HG02870 (cell line): Measurements from ENCODE around the gene IL17RA.
"Not testable (repeated sequence)": the region's sequence is repeated elsewhere in the genome, so short reads cannot be mapped to it uniquely, and the experiment has no call there.

Source experiments
- ATAC-seq: cut with Tn5 transposase; IDR thresholded peaks from one replicate; pipeline ENCODE4 v1.9.1; 2021; ENCODE audit warnings: mild to moderate bottlenecking, moderate library complexity; ENCODE audit not compliant: unreplicated experiment

IL17RA gene

DNA sequence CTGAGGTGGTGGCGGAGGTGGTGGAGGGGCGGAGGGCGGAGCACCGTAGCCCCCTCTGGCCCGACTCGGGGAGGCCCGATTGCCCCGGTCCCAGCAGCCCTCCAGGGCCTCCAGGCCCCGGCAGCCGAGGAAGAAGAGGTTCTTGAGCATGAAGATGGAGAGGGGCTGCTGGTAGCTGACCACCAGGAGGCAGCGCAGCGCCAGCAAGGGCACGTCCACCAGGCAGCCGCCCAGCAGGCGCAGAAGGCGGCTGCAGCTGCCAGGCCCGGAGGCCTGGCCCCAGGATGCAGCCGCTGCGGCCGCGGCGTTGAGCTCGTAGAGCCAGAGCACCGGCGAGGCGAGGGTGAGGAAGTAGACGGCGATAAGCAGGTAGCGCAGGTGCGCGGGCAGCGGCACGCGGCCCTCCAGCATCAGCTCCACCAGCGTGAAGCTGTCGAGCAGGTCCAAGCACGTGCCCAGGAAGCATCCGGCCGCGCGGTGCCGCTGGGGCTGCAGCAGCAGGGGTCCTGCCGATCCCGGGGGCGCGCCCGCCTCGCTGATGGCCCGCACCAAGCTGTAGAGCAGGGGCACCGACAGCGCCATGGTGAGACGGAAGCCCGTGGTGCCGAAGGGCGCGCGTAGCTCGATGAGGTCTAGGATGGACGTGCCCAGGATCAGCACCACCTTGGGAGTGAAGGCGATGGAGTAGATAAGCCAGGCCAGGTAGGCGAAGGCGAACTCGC, 34.8 kb downstream of the IL17RA start:
- ATAC-seq, result no peak

DNA sequence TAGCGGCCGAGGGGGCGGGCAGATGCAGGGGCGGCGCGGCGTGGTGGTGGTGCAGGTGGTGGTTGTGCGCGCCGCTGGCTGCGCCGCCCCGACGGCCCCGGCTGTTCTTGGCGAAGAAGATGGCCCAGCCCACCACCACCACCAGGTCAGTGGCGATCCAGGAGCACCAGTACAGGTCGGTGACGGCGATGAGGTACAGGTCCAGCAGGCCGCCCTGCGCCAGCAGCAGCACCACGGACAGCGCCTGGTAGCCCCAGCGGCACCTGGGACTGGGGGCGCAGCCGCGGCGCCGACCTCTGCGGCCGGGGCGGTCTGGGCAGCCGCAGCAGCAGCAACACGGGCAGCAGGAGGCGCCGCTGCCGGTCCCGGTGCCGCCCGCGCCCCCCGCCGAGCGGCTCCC, 35.5 kb downstream of the IL17RA start:
- no peak for ATAC-seq

DNA sequence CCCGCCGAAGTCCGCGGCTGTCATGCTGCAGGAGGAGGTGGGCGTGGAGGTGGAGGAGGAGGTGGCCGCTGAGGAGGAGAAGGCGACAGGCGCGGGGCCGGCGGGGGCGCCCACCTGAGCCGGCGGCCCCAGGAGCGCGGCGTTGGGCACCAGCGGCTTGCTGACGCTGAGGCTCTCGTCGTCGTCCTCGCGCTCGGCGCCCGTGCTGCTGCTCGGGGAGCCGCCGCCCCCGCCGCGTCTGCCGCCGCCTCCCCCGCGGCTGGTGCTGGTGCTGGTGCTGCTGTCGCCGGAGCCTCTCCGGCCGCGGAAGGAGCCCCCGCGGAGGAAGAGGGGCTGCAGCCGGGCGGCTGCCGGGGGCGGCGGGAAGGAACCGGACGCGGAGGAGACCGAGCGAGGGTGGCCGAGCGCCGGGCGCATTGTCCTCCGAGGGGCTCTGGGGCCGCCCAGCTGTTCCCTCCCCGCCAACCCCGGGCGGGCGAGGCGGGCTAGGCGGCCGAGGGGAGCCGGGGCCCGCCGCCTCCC, 36.0 kb downstream of the IL17RA start:
- ATAC-seq, result no peak

DNA sequence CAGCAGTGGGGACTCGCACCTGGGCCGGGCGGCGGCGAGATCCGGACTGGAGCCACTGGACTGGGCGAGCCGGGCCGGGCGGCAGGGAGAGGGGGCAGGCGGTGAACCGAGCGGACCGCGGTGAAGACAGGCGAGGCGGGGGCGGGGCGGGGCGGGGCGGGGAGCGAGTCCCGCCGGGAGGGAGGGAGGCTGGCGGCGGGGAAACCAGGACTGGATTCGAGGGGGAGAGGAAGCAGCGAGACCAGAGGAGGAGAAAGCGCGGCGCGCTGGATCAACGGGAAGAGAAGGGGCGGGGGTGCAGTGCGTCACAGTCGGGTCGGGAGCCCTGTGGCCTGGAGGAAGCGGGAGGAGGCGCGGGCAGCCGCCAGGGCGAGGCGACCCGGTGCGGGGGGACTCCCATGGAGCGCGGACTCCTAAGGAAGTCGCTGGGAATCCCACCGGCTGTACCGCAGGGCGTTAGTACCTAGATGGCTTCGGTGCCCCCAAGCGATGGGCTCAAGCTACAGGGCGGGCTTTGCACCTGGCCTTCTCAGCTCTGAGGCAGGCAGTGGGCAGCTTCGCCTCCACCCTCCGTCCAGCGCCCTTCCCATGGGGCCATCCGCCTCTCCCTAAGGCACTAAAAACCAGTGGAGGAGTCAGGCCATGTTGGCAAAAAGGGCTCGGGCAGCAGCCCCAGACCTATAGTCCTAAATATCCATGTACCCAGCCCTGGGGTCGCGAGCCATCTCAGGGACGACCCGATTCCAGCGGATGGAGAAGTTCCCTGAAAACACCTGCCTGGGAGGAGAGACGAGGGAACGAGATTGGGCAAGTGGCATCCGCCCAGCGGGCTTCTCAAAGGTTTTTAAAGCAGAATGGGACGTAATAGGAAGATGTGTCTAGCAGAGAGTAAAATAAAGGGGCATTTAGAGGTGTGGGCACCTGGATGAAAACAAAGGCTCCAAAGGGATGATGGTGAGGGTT, 36.7 kb downstream of the IL17RA start, which contains the start of gene TMEM121B:
TSS of gene TMEM121B (minus strand) at position 128 of the 963 bp plus-strand sequence. CDS start 233 bp downstream, outside the sequence.
- no peak for ATAC-seq

DNA sequence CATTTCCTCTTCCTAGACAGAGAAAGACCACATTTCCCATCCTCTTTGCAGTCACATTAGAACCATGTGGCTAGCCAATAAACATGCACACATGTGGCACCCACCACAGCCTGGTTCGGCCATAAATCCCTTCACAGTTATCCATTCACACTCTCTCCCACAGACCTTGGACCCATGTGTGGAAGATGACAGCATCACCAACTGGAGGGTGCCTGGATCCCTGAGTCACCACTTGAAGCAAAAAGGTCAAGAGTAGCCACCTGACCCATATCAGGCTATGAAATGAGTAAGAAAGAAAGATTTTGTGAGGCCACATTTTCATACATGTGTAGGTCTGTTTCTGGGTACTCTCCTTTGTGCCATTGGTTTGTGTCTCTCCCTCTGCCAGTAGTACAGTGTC, 45.4 kb downstream of the IL17RA start:
- ATAC-seq, result no peak

DNA sequence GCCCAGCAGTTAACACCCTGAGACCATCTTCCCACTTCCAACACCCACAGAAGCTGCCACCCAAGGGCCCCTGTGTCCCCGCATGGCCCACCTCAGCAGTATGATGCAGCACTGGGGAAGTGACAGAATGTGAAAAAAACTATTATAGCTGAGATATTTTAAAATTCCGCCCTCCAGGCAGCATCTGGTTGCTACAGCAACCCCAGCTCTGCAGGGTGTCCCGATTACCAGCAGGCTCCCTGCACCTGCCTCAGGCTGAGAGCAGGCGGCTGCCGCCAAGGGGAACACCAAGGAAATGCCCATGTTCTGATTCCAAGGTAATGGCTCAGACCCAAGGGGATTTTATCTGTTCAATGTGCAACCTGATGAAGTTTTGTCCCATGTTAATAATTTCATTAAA, 46.9 kb downstream of the IL17RA start:
- no peak for ATAC-seq

DNA sequence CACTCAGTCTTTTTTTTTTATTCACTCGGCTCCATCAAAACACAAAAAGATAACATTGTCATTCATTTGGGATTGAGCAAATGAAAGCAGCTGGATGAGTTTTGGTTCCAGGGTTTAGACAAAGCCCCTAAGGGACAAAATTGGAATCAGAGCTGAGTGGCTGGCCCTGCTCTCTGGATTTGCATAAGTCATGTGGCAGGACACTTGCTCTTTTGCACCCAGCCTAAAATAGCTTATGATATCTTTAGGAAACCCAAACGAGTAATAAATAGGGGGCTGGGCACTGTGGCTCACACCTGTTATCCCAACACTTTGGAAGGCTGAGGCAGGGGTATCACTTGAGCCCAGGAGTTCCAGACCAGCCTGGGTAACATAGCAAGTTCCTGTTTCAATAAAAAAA, 47.3 kb downstream of the IL17RA start:
- ATAC-seq, result no peak

DNA sequence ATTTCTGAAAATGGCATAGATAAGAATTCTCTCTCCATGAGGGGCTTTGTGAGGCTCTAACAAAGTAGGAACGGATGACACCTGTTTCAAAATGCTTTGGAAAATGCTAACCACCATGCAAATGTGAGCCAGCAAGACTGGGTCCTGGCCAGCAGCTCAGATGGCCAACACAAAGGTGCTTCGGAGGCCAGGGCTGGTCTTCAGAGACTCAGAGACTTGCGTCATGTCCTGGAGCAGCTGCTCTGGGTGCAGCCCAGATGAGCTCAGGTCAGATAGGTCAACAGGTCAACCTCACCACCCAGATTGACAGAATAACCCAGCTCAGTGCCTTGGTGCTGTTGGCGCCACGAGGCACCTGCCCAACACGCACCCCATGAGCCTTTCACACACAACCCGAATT, 48.3 kb downstream of the IL17RA start:
- ATAC-seq, result no peak

DNA sequence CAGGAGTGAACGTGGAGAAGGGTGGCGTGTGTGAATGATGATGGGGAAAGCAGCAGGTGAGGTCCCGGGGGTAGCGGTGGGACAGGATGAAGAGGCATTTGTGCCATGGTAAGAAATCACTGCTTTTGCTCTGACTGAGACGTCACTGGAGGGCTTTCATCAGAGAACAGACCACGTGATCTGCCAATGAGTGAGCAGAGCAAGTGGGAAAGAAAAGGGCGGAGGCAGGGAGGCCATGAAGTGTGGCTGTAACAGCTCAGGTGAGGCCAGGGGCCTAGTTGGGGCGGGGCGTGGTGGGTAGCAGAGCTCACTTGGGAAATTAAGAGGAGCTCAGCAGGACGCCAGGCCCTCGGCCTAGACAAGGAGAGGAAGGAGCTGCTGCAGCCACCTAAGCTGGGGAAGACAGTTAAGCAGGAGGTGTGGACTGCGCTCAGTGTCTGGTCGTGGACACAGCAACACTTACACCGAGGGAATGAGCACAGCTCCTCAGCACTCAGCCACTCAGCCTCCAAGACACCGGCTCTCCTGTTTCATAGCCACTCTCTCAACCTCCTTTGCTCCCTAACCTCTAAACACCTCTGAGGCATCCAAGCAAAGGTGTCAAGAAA, 50.5 kb downstream of the IL17RA start:
- no peak for ATAC-seq

DNA sequence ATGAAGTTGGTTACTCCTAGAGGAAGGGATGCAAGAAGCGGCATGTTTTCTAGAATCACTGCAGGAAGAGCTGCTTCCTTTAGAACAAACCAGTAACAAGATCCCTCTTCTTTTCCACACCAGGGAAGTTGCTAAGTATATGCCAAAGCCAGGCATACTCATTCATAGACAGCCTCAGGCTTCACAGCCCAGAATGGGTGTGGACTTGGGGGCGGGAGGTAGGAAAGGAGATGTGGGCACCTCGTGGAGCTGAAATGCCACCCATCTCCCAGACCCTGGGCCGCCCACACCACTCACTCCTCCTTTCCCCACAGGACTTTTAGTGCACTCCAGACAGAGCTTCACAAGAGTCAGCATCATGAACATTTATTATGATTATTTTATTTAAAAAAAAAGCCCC, 52.4 kb downstream of the IL17RA start:
- ATAC-seq, result no peak

DNA sequence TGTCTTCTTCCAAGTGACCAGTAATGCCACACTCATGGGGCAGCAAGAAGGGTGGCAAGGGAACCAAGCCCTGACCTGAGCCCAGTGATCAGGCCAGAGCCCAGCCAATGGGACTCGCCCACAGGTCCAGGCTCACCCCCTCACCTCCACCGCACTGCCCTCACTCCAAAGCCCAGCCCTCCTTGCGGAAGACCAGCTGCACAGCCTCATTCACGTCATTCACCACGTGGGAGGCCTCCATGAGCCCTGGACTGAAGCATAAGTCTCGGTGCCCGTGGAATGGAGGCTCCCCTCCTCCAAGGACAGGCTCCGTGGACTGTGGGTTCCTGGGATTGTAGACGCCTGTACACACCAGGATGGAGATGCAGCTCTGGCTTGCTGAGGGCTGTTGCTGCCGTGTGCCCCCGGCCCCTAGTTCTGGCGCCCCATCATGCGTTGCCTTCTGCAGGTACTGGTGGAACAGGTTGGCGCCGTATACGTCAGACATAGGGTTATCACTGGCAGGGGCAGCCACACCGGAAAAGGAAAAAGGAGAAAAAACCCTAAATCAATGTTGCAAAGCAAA, 53.1 kb downstream of the IL17RA start:
- no peak for ATAC-seq

DNA sequence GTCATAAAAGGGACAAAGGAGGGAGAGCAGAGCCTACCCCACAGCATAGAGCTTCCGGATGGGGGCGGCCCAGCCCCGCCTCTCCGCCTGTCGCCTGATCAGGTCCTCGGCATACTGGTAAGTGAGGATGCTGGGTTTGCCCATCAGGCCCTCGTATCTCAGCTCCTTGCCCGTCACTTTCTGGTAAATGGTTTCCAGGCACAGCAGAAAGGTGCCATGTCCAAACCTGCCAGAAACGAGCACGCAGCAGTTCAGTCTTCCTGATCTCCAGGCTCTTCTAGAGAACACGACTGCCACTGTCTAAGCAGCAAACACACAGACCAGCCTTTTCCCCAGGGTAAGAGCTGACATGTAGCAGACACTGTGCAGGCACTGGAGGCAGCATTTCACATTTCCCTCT, 53.7 kb downstream of the IL17RA start:
- no peak for ATAC-seq

DNA sequence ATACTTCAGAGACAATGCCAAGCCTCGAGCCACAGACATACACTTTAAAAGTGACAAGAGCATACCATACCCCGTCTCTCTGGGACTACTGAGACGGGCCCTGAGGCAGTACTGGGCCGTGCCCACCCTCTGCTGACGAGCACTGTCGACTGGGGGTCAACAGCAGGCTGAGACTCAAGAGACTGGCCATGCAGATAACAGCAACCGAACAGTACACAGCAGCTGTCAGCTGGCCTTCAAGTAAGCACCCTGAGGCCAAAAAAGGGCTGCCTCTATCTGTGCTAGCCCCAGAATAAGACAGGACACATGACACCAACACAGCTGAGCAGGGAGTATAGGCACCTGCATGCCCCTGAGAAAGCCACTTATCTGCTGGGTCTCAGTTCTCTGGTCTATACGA, 55.2 kb downstream of the IL17RA start:
- ATAC-seq, result no peak

DNA sequence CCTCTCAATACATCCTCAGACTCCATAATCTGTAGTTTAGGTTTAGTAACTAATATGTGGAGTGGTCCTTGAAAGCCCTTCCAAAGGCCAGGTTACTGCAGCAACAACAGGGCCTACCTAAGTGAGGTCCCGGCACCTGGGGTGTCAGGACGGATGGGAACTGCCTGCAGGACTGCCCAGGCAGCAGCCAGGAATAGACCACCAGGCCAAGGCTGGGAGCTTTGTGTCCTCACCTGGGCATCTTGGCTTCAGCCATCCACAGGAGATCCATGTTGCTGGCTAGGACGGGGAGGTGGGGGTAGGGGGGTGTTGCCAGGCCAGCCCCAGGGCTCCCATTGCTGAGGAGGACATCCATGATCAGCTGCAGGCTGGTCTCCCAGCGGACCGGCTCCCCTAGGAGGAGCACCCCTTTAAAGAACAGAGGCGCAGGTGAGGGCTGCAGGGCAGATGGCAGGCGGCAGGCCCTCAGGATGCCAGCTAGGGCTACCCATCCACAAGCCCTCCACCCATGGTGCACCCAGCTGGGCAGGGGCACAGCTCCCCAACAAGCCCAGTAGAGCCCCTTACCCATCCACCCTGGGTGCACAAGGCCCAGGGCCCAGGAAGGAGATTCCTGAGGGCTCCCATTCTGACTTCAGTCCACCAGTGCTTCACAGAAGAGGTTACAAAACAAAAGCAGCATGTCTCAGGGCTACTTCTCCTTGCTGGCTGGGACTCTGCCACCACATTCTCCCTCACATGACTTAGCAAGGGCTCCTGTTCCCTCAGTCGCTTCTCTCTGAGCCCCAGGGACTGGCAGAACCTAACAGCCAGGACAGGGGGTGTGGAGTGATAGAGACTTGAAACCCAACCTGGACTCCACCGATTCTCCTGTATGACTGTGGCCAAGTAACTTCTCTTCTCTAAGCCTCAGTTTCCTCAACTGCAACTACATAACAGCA, 56.3 kb downstream of the IL17RA start:
- ATAC-seq, result no peak

DNA sequence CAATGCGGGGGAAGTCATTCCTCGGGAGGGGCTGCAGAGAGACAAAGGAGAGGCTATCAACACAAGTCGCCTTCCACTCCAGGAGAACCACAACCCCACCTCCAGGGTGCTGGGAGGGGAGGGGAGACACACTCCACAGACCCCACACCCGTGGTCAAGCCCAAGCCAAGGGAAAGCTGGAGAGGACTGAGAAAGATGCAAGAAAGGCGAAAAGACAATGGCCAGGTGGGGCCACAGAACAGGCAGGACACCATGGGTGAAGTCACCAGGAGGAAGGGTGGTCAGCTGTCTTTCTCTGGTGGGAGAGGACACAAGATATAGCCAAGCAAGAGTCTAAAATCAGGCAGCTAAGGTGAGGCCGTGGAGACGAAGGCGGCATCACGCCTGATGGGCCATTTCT, 58.3 kb downstream of the IL17RA start:
- no peak for ATAC-seq

DNA sequence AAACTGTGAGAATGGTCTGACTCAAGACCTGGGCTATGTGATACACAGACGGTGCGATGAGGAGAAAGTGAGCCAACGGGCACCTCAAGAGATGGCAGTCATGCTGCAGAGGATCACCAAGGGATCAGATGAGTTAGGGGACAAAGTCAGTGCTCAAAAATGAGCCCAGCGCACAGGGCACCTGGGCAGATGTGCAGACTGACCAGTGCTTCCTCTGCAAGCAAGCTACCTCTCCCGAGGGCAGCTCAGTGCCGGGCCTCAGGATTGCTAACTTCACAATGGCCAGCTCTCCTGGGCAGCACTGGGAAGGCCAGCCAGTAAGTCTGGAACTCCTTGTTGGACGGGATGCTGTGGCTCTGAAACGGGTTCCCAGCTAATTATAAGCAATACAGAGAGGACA, 59.0 kb downstream of the IL17RA start:
- no peak for ATAC-seq

DNA sequence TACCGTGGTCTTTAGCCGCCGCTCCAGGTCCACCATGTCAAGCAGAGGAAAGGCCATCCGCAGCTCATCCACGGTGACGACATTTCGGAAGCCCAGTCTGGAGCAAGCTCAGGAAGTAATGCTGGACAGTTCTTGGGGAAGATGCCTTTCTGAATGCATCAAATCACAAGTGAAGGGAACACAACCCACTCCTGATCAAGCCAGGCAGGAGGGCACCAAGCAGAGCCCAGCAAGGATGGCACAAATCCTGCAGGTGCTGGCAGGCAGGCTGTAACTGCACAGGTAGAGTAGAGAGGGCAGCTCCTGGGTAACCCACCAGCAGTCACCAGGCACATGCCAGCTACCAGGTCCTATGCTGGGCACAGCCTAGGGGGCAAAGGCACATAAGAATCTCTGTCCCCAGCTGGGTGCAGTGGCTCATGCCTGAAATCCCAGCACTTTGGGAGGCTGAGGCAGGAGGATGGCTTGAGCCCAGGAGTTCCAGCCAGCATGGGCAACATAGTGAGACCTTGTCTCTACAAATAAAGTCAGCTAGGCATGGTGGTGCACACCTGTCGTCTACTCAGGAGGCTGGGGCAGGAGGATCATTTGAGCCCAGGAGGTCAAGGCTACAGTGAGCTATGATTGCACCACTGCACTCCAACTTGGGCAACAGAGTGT, 60.4 kb downstream of the IL17RA start:
- no peak for ATAC-seq

DNA sequence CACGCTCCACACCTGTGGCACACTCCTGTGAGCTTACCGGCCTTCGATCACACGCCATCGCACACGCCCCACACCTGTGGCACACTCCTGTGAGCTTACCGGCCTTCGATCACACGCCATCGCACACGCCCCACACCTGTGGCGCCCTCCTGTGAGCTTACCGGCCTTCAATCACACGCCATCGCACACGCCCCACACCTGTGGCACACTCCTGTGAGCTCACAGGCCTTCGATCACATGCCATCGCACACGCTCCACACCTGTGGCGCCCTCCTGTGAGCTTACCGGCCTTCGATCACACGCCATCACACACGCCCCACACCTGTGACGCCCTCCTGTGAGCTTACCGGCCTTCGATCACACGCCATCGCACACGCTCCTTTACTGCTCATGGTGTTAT, 62.7 kb downstream of the IL17RA start:
- ATAC-seq, result not testable (repeated sequence)

DNA sequence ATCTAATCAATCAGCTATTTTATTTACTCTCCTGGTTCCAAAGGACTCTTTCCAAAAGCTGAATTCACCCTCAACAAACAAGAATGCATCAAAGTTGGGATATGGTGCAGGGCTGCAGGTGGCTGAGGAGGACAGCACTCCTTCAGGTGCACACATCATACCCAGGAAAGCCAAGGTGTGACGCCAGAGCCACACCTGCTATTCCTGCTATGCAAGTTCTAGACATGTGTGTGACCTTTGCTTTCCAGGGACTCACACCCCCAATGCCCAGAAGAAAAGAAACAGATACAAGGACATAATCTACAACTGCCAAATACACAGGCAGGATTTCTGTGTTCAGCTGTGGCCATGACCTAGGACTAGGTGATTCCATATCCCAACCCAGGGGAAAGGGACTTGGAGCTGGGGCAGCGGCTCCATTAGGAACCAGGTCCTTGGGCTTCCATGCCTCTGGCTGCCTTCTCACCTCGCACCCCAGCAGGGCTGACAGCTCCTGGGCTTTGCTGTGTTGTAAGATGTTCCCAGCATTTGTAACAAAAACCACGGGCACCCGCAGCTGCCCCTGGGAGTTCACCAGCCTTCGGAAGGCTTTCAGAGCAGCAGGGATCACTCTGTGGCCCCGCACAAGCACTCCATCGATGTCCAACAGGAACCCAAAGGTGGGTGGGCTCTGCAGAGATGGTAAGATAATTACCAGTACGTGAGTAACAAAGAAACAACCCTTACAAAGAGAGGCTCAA, 64.4 kb downstream of the IL17RA start:
- ATAC-seq, result no peak
